Measurements from ENCODE around the gene IFI27L2.
"Not testable (repeated sequence)": the region's sequence is repeated elsewhere in the genome, so short reads cannot be mapped to it uniquely, and the experiment has no call there.

Gene IFI27L2, protein sequence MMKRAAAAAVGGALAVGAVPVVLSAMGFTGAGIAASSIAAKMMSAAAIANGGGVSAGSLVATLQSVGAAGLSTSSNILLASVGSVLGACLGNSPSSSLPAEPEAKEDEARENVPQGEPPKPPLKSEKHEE

DNA sequence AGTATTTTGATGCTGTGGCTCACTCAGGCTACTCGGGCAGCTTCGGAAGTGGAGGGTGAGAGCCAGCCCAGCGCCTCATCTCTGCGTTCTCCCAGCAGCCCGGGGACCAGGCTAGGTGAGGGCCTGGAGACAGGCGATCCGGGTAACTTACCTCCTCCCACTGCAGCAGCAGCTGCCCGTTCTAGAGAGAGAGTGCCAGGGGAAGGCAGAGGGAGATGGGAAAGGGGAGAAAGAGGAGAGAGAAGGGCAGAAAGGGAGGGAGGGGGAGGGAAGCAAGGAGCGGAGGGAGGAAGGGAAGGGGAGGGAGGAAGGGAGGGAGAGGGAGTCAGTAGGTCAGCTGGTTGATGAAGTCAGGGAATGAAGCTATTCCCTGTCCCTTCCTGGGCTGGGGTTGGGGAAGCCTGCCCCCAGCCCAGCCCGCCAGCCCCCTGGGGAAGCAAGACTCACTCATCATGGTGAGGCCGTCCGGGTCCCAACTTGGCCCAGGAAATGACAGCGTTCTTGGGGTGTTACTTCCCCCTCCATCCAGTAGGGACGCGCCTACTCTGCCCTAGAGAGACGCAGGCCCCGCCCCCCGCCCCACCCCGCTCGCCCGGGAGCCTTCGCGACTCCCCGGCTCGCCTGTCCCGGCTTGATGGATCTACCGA, at the start of gene IFI27L2:
IFI27L2 (minus strand) TSS at position 494 of the 647 bp plus-strand sequence; CDS start at position 454, 40 bp downstream.
- DNase-seq, result peak; percentile 83 to 93 (median 88)

DNA sequence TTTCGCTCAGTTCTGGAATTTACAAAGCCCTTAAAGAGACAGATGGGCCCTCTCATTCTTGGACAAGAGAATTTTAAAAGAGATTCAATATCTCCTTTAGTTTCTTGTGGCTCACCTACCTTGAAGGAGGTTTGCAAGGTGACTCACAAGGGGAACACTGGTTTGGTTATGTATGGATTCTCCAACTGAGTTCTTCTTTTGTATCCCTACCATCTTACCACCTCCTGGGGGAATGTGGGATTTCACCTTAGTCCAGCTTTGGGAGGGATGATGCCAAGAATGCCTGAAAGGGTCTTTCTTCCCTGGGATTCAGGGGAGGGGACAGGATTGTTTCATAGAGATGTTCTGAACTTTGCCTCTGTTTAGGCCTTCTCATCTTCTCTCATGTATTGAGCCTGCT, 48.4 kb upstream of the IFI27L2 start:
- DNase-seq, result no peak

DNA sequence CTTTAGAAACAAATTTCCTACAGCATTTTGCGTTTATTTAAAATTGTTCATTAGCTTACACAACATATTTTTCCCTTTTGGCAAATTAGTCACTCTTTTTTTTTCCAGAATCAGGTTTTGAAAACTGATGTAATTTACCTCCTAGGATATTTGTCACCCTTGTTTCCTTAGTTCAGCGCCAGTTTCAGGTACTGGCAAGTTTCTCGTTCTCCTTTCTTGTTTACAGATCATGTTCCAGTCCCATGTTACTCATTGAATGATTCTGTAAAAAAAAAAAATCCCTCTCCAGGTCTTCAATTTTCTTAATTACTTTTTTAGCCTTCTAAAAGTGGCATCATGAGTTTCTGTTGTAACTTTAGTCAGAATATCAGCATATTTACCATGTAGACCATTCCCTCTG, 47.4 kb upstream of the IFI27L2 start:
- no peak for DNase-seq

DNA sequence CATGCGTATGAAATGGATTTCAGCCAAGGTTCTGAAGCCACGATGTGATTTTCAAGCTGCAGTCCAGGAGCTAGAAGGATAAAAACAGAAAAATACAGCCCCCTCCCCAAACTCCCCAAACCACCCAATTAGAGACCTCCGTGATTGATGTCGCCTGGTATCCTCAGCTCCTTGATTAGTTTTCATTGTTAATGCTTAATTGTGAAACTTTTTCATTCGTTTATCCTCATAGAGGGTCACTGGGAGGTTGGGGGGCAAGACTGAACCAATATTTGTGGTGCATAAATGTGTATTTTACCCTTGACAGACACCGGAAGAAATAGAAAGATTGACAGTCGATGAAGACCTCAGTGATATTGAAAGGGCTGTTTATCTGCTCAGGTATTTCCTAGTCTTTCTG, 46.3 kb upstream of the IFI27L2 start:
- DNase-seq, result no peak

DNA sequence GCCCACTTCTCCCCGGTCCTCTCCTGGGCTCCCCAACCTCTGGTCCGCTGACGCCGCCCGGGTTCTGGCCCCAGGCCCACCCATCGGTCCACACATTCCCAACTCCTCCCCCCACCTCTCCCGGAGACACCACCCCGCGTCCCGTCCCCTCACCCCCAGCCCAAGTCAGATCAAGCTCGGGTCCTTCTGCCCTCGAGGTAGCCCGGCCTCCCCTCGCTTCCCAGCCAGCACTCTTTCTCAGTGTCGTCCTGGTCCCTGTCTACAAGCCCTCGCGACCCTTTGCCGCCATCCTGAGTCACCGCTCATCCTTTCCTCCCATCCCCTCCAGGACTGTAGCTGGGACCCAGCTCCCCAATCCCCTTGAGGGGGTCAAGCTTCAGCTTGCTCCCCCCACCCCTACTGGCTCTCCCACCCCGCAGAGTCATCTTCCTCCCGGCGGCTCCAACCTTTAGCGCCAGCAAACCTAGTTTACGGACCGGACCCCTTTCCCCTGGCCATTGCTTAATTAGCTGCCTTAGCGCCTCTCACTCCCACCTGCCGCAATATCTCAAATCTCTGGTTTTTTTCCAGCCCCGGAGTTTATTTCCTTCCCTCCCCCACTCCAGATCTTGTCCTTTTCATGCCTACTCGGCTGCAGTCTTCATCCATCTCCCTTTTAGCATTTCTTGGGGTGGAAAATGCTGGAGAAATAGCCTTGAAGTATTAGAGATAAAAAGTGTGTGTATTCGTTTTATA, 45.8 kb upstream of the IFI27L2 start:
- no peak for DNase-seq

DNA sequence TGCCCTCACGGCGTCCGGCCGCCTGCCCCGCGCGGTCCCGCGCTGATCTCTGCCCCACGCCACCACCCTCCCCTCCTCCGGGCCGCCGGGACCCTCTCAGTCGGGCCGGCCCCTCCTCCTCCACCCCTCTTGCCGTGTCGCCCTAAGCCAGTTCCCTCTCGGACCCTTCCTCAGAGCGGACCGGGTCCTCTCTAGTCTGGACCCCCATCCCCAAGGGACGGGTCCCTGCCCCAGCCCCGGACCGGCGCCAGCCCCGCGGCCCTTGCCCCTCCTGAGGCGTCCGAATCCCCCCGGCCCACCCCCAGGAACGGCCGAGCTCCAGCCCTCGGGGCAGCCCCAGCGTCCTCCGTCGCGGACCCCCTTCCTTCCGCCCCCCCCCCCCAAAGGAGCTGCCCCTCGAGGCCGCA, 45.2 kb upstream of the IFI27L2 start:
- DNase-seq, result no peak

DNA sequence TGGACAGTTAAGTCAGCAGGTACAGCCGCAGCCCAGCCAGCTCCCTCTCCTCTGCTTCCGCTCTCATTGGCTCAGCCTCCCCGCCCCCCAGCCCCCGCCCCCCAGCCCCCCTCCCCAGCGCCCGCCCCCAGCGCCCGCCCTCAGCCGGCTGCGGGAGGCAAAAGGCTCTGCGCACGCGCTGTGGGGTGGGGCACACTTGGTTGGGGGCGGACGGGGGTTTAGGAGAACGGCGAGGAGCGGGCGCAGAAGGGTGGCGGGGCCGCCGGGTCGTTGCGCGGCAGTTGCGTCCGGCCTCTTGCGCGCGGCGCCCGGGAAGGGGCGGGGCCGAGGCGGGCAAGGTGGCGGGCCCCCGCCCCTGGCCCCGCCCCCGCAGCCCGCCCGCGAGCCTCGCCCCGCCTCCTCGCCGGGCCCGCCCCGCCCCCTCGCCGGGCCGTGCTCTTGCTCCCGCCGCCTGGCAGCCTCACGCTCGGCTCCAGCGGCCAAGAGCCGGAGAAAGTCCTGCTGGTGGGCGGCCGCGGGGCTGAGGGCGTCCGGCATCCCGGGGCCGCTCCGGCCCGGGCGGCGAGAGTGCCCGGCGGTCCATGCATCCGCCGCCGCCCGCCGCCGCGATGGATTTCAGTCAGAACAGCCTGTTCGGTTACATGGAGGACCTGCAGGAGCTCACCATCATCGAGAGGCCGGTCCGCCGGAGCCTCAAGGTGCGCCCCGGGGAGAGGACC, 44.6 kb upstream of the IFI27L2 start, which contains the start of gene PPP4R4:
PPP4R4 (plus strand) TSS at position 438 of the 719 bp plus-strand sequence; CDS start at position 582, 144 bp downstream.
- peak; percentile 76 to 94 (median 84) for DNase-seq

DNA sequence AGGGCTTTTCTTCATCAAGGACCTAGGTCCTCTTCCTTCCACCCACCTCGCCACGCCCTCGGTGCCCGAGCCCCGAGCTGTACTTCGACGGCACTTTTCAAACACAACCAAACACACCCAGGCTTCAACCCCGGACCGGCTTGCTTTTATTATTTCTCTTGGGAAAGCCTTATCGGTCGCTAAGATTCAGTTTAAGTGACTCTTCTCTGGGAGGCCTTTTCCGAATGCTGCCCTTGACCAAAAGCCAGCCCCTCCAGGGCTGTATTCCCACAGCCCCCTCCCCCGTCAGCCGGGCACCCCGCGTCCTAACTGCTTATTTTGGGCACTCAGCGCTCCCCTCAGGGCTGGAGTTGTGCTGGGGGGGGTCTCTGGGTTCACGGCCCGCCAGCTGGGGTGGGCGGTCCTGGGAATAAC, 44.1 kb upstream of the IFI27L2 start:
- peak in 2 of 3 donors; percentile 18 to 20 for DNase-seq

DNA sequence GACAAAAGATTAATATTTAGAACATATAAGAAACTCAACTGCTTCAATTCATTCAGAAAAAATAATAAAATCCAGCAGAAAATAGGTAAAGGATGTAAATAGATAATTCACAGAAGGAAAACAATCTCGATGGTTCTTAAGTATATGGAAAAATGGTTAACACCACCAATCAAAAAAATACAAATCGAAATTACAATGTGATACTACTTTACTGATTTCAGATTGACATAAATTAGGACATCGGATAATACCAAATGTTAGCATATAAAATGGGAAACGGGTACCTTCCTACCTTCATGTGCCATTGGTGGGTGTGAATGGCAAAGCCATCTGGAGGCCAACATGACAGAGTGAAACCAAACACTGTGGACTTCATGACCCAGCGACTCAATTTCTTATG, 43.1 kb upstream of the IFI27L2 start:
- DNase-seq, result no peak

DNA sequence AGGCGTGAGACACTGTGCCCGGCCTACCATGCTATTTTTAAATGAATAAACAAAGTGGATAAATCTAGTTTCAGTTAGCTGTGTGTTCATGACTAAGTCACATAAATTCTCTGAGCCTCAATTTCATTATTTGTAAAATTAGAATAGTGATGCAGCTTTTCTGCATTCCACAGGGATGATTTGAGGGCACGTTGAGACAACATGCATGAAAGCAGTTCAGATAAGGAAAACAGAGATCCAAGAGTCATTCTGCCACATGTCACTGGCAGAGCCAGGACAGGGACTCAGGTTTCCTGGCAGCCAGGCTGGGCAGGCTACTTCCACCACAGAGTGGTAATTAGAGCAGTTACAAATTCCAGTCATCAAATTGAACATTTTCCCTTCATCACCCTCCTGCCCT, 41.8 kb upstream of the IFI27L2 start:
- DNase-seq, result no peak

DNA sequence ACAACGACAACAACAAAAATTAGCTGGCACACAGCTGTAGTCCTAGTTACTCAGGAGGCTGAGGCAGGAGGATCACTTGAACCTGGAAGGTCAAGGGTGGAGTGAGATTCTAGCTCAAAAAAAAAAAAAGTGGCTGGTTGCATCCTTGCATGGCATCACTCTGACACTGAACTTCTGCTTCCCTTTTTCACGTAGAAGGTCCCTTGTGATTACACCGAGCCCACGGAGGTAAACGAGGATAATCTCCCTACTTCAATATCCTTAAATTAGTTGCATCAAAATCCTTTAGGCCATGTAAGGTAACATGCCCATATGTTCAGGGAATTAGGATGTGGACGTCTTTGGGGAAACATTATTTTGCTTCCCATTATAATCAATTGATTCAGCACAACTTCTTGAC, 40.7 kb upstream of the IFI27L2 start:
- DNase-seq, result peak in 2 of 3 donors; percentile 24 to 27

DNA sequence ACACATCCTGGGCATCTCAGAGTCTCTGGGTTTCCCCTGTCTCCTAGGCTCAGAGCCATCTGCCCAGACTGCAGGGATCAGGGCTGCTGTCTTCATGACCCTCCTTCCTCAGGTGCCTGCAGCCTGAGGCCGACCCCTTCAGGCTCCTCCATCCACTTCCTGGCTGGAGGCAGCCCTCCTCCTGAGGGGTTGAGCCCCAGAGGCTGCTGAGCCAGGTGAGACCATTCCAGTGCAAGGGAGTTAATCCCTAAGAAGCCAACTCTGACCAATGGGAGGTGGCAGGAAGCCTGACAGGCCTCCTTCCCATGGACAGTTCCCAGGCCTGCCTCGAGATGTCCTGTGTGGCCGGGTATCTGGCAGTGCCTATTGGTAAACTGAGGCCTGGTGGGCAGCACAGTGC, 36.3 kb upstream of the IFI27L2 start:
- no peak for DNase-seq

DNA sequence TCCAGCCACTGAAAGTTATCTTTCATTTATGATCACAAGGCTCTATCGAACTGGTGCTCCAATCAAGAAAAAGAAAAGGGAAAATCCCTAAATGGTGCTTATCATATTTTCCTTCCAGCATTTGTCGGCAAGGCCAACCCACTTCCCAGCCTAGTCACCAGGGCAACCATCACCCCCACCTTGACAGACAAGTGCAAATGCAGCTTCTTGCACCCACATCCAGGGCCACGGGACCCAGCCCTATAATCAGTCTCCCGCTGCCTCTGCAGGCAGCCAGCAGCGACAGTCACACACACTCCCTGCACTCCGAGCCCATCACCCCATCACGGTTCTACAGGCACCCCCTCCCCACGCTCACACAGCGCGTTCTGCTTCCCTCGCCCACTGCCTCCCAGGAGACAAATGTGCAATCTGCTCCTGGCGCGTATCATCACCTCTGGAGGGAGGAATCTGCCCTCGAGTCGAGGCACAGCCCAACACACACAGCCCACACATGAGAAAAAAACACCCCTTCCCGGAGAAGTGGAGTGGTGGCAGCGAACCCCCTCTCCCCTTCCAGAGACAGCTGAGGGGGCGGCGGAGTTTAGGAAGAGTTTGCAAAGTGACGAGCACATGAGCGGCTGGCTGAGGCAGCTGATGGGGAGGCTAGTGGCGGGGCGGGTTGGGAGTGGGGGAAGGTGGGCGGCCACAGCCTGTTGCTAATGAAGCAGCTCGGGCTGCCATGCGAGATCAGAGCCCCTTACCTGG, 35.5 kb upstream of the IFI27L2 start:
- no peak for DNase-seq

DNA sequence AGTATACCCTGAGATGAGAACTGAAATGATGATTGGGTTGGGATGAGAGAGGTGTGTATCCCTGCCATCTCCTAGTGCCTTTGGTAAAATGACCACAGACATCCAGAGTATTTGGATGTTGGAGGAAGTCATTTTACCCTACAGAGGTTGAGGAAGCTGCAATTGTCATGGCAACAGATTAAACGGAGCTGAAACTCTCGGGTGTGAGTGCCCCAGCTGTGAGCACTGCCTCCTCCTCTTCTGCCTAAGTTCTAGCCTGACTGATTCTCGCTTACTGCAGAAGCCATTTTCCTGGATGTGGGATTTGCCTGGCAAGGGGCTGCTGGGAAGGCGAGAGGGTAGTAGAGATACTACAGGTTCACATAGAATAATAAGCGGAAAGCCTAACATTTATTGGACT, 34.4 kb upstream of the IFI27L2 start:
- peak in 2 of 3 donors; percentile 6 to 13 for DNase-seq

DNA sequence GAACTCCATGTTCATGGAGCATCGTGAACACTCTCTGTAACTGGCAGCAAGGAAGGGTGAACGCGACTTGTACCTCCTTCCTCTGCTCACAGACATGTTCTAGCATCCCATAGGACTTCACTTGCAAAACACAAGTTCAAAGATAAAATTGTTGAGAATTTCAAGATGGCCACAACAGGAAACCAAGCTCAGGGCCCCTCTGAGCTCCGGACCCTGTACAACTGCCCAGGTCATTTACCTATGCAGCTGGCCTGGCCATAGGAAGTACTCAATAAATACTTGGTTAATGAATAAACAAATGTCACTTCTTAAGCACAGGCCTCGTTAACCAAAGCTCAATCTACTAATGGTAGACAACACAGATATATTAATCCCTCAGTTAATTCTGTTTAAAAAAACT, 33.1 kb upstream of the IFI27L2 start:
- DNase-seq, result no peak

DNA sequence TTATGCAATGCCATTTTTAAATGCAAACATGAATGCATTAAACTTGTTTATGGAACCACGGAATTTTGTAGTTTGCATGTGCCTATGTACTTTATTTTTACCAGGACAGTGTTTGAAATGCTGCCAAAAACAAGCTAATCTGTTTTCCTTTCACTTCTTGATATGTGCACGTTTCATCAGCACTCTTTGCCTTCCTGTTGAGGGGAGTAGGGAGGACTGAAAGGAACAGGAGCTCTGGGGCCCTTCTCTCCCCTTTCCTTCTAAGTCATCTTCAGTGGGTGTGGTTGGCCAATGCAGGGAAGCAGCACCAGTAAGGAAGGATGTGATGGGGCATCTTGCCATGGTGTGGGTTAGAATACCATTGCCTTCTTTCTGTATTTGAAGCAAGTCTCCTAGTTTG, 32.6 kb upstream of the IFI27L2 start:
- DNase-seq, result peak in 2 of 3 donors; percentile 7 to 8

DNA sequence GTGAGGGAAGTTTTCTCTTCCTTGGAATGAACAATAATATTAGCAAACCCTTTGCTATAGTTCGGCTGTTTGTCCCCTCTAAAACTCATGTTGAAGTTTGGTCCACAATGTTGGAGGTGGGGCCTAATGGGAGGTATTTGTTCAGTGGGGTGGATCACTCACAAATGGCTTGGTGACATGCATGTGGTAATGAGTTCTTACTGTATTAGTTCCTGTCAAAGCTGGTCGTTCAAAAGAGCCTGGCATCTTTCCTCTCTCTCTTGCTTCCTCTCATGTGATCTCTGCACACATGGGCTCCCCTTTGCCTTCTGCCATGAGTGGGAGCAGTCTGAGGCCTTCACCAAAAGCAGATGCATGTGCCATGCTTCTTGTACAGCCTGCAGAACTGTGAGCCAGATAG, 31.7 kb upstream of the IFI27L2 start:
- peak in 1 of 3 donors; percentile 10 for DNase-seq

DNA sequence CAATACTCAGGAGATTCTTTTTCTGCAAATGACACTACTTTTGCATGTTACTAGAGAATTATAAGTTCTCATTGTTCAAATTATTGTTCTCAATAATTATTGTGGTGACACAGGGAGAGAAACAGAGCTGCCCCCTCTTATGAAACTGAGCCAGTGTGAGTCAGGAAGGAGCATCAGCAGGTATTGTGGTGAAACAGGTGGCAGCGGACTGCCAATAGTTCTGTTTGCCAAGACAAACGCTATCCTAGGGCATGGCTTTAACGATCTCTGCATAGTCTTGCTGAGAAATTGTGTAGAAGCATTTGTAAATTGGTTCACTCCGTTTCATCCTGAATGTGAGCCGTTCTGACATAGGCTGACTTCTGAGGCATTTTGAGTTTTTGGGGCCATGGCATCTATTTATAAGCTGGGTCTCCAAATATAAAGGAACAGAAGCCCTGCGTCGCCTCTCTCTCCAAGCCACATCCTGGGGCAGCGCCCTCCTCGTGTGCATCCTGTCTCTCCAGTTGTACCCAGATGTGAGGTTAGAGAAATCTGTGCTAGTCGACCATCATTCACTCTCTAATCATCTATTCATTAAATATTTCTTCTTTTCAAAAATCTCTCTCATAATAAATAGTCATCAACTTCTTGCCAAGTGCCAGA, 29.0 kb upstream of the IFI27L2 start:
- DNase-seq, result no peak

DNA sequence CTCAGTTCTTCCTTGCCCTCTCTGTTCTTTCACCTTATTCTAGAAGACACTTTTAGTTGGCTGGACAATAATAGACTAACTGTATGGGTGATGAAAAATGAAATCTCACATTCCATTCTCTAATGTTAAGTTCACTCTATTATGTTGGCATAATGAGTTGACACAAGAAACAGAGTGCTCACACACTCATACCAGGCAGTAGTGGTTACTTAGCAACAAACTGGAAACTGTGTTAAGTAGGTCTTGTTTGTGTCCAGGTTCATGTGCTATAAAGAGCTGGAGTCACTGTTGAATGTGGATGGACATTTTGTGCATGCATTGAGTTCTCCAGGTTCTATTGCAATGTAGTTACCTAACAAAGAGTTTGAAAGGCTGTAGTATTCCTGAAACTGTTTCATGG, 27.8 kb upstream of the IFI27L2 start:
- no peak for DNase-seq

DNA sequence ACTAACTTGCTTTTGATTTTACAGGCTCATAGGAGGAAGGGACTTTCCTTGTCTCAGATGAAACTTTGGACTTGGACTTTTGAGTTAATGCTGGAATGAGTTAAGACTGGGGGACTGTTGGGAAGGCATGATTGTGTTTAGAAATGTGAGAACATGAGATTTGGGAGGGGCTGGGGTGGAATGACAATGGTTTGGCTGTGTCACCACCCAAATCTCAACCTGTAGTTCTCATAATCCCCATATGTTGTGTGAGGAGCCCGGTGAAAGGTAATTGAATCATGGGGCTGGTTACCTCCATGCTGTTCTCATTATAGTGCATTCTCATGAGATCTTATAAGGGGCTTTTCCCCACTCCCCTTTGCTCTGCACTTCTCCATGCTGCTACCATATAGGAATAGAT, 26.7 kb upstream of the IFI27L2 start:
- DNase-seq, result not testable (repeated sequence)

DNA sequence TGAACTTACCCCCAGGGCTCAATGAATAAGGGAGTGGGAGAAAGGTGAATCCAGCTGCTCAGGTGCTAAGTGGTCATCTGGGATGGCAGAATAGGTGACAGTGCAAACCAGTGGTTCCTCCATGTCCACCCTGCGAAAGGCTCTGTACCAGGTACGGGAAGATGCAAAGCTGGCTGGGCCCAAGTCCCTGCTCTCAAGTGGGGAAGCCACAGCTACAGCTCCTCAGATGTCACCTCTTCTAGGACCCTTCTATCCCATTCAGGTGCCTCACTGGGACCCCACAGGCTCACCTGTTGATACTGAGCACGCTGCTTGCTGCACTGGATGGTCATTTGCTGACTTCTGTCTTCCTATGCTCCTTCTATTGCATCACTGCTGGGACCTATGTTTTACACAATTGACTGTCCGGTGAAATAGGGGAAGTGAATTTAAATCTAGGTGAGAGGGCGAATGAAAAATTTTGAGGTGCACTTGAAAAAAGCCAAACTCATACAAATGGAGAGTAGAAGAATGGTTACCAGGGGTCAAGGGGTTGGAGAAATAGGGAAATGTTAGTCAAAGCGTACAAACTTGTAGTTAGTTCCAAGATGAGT, 24.4 kb upstream of the IFI27L2 start:
- peak in 2 of 3 donors; percentile 8 to 30 for DNase-seq

DNA sequence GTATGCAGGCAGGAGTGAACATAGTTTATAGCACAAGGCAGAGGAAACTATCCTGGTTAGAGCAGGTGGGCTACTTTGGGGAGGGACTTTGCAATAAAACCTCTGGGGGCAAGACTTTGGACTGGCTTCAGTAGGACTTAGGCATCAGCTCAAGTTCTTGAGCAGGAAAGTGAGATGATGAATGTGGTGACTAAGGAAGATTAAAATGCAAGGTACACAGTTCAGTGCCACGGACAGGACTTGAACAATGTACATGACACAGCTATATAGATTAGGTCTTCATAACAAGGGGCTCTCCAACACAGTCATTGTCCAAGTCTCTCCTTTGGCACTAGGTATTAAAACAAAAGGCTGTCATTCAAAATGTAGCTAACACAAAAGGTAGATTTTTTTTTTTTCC, 23.3 kb upstream of the IFI27L2 start:
- no peak for DNase-seq

All from suppressor macrophage treated with lipopolysaccharide for 1 hour (primary cell).